Measurements from ENCODE around the gene CAPZB. TPM values are rescaled to one million over a fixed set of nuclear protein-coding genes. Genes with fewer than 3 reads are reported as not detected.
A peak's percentile ranks its signal among the peaks of the same experiment; 100 is the strongest.

CAPZB gene
- total and polyA plus RNA-seq, 2 of the 4 experiments (the other 2 are of a cell fraction) = 216 to 304 TPM

DNA sequence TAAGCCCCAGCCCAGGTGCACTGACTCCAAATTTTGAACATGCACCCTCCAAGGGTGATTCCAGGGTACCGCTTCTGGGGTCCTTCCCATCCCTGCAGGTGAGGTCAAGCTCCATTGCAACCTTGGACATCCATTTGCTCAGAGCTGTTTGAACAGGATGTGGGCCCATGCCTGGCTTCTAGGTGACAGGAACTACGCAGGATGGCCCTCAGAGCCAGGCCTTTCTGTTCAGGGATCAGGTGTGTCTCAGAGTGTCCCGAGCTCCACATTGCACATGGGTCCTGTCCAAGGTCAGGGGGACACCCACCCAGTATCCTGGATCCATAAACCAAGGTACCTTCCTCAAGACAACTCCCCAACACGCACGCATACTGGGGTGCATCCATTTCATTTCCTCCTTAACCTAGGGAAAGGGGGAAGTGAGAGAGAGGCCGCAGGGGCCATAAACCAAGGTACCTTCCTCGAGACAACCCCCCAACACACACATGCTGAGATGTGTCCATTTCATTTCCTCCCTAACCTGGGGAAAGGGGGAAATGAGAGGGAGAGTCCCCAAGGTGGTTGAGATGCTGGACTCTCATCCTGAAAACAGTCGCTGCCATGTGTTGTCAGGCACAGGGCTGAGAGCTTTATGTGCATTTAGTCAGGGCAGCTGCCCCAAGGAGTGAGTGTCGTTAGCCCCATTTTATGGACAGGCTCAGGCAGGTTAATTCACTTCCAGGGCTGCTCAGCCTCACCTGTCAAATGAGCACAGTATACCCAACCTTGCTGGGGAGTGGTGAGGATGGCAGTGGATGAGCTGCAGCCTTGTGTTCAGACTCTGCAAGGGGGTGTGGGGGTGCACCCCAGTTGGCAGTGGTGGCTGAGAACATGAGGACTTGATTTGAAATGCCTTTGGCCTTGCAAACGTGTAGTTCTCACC, 171.1 kb downstream of the CAPZB start (continued):
- TF ChIP-seq CHD1 (IDR thresholded peaks at IDR 0.05; ENCODE audit: low read depth, low read length) = no peak
- no peak for TF ChIP-seq NFE2L2 (IDR thresholded peaks at IDR 0.05; ENCODE audit: low read depth, low read length)

- no peak overlapping the region for H2BK15ac ChIP-seq (ENCODE audit: low read depth, low read length)
- no peak overlapping the region for H2AFZ ChIP-seq (replicated peaks; ENCODE audit: low read length, poor library complexity)
- H3K4ac ChIP-seq (ENCODE audit: low read depth, low read length) = peak overlapping the region; percentile 75; the same call in 1 of the 2 replicates
- dilution Hi-C loops (cut with HindIII; ENCODE audit: low sequenced_read_pairs, unreplicated experiment) (no loop called here), intact Hi-C loops (cut with micrococcal nuclease) (loop anchor here (5.0 kb wide), 1 partner anchor 61 kb away; the partner anchor contains the start of genes EMC1 and MRTO4), in situ Hi-C loops (cut with MboI; ENCODE audit: low sequenced_read_pairs) (no loop called here)
- H2BK120ac ChIP-seq (ENCODE audit: low read depth, low read length) = no peak overlapping the region
- ATAC-seq (ENCODE audit: low read depth) = no peak
- no peak overlapping the region for H3K9ac ChIP-seq (ENCODE audit: low read depth, low read length)
- H3K9me3 ChIP-seq (ENCODE audit: control insufficient read depth, insufficient read depth, low read length) = no peaks in the 10 kb centered on the region
- H3K79me1 ChIP-seq (ENCODE audit: low read depth in 1 of 2, low read length in 2 of 2) = peaks cover 35 to 91% of the 10 kb centered on the region in 2 experiments
- H2AK5ac ChIP-seq (ENCODE audit: low read depth, low read length) = peak overlapping the region; percentile 83; the same call in 1 of the 2 replicates
- no peak overlapping the region for H3K27ac ChIP-seq (ENCODE audit: insufficient read depth, low read length)
- WGBS, 2 experiments (ENCODE audit: extremely low coverage in 2 of 2, insufficient read length in 1 of 2) = 87% methylated on average over 3 of the region's 4 CpGs; no CpG with 5 or more reads in 1 of the 2 experiments
- peaks cover 29% of the 10 kb centered on the region for H4K20me1 ChIP-seq (ENCODE audit: insufficient read depth, low read length)
- no peak overlapping the region for H2BK20ac ChIP-seq (ENCODE audit: low read depth, low read length)
- H3K56ac ChIP-seq (ENCODE audit: extremely low read depth, insufficient read depth, low read length) = no peak overlapping the region
- H4K8ac ChIP-seq (ENCODE audit: low read depth in 2 of 2, low read length in 2 of 2) = no peak overlapping the region
- peaks cover 45% of the 10 kb centered on the region for H3K9me1 ChIP-seq (ENCODE audit: insufficient read depth, low read length)
- TF ChIP-seq, protein P1, sequence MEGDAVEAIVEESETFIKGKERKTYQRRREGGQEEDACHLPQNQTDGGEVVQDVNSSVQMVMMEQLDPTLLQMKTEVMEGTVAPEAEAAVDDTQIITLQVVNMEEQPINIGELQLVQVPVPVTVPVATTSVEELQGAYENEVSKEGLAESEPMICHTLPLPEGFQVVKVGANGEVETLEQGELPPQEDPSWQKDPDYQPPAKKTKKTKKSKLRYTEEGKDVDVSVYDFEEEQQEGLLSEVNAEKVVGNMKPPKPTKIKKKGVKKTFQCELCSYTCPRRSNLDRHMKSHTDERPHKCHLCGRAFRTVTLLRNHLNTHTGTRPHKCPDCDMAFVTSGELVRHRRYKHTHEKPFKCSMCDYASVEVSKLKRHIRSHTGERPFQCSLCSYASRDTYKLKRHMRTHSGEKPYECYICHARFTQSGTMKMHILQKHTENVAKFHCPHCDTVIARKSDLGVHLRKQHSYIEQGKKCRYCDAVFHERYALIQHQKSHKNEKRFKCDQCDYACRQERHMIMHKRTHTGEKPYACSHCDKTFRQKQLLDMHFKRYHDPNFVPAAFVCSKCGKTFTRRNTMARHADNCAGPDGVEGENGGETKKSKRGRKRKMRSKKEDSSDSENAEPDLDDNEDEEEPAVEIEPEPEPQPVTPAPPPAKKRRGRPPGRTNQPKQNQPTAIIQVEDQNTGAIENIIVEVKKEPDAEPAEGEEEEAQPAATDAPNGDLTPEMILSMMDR (conservative IDR thresholded peaks at IDR 0.05; ENCODE audit: low read depth, low read length) = no peak
- no peak for TF ChIP-seq BHLHE40 (IDR thresholded peaks at IDR 0.05; ENCODE audit: low read depth, low read length)
- no peak for TF ChIP-seq RCOR1 (IDR thresholded peaks at IDR 0.05; ENCODE audit: insufficient replicate concordance, low read length)
- TF ChIP-seq NFE2L2 (IDR thresholded peaks at IDR 0.05; ENCODE audit: low read depth, low read length) = no peak
- no peak for TF ChIP-seq MAZ (IDR thresholded peaks at IDR 0.05; ENCODE audit: borderline replicate concordance, low read depth, low read length)
- H4K91ac ChIP-seq (ENCODE audit: insufficient read depth, low read depth, low read length) = no peak overlapping the region
- peak overlapping the region; percentile 77 for H2AK9ac ChIP-seq (replicated peaks; ENCODE audit: low read depth, low read length, poor library complexity)
- H4K5ac ChIP-seq (ENCODE audit: low read depth, low read length) = no peak overlapping the region
- H3K27me3 ChIP-seq (ENCODE audit: control insufficient read depth, insufficient read depth, low read length) = no peaks in the 10 kb centered on the region
- peaks cover 12% of the 10 kb centered on the region for H3K36me3 ChIP-seq (ENCODE audit: control insufficient read depth, insufficient read depth, low read length)
- DNase-seq = no peak
- no TSS peak for BruUV-seq (replicated peaks)
- H3K4me2 ChIP-seq (ENCODE audit: low read depth, low read length) = no peak overlapping the region
- H3K4me3 ChIP-seq (ENCODE audit: insufficient read depth, low read depth, low read length) = no peak overlapping the region
- peaks cover 27% of the 10 kb centered on the region for H3K4me1 ChIP-seq (ENCODE audit: control insufficient read depth, insufficient read depth, low read length)
- H2BK5ac ChIP-seq (ENCODE audit: low read depth, low read length, poor library complexity, severe bottlenecking) = no peak overlapping the region
- ChIA-PET CTCF (no interaction called here), POLR2A (ENCODE audit: unreplicated experiment) (no interaction called here)
- no peak overlapping the region for H3K18ac ChIP-seq (ENCODE audit: low read depth, low read length)
- no peak overlapping the region for H3K14ac ChIP-seq (replicated peaks; ENCODE audit: low read depth, low read length)
- H3K23ac ChIP-seq (ENCODE audit: low read depth, low read length) = 0 out of 2 replicates have a peak overlapping the region, but pooled peaks have one; percentile 84
These were observed 171.7 kb downstream of the CAPZB start for GRCh38 chr1:19313636-19313959.
